NB4 (cell line): ENCODE results near the gene ZSWIM3.

Experiments used
- CTCF ChIP-seq: IDR thresholded peaks from one replicate; pipeline ENCODE4 v1.5.1; 2012; ENCODE audit warnings: low read depth, low read length
- MAX ChIP-seq: IDR thresholded peaks from 2 replicates; pipeline ENCODE4 v1.6.1; 2011; ENCODE audit warnings: low read depth, low read length
- MYC ChIP-seq: IDR thresholded peaks from 2 replicates; pipeline ENCODE4 v1.6.1; 2011; ENCODE audit warnings: low read depth, low read length
- POLR2A ChIP-seq: IDR thresholded peaks from 2 replicates; pipeline ENCODE4 v1.6.1; 2011; ENCODE audit warnings: mild to moderate bottlenecking; ENCODE audit not compliant: insufficient read length; ENCODE audit errors: extremely low read depth

GRCh38 chr20:45866454-45866853 lies 9.0 kb downstream of the ZSWIM3 start:
- no peak for TF ChIP-seq CTCF
- TF ChIP-seq POLR2A: no peak
- TF ChIP-seq MAX: no peak
- no peak for TF ChIP-seq MYC
